HG03565 (cell line): ENCODE results near the gene MRPS30.
"Not testable (repeated sequence)": the region's sequence is repeated elsewhere in the genome, so short reads cannot be mapped to it uniquely, and the experiment has no call there.

Source experiments
- ATAC-seq: cut with Tn5 transposase; IDR thresholded peaks from one replicate; pipeline ENCODE4 v1.9.1; 2021; ENCODE audit warnings: mild to moderate bottlenecking, moderate library complexity; ENCODE audit not compliant: unreplicated experiment

Gene MRPS30

DNA sequence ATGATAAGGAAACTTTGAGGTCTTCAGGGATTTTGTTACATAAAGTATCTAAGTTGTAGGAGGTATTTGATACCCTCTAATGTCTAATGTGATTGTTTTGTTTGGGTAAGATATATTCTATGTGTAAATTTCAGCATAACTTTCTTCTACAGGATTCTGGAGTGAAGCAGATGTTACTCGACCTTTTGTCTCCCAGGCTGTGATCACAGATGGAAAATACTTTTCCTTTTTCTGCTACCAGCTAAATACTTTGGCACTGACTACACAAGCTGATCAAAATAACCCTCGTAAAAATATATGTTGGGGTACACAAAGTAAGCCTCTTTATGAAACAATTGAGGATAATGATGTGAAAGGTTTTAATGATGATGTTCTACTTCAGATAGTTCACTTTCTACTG, 6.0 kb downstream of the MRPS30 start:
- ATAC-seq = no peak

- no peak for ATAC-seq
Observed at GRCh38 chr5:44821164-44821563, 12.4 kb downstream of the MRPS30 start.

- ATAC-seq = not testable (repeated sequence)
Observed at GRCh38 chr5:44824662-44825061, 15.9 kb downstream of the MRPS30 start.

GRCh38 chr5:44827681-44828080, 18.9 kb downstream of the MRPS30 start:
- no peak for ATAC-seq

DNA sequence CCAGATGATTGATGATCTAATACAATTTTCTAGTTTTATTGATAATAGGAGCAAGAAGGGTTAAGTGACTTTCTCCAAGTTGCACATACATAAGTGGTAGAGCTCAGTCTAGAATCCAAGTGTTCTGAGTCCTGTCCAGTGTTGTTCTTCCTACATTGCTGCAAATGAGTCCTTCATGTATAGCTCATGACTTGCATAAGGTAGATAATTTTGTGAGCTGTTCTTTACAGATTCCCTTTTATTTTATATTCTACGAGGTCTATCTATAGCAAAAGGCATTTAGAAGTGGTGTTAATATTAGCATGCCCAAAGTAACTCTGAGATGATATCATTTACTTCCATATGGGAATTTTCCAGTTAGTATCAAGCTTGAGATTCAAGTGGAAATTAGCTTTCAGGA, 20.0 kb downstream of the MRPS30 start:
- ATAC-seq = no peak

GRCh38 chr5:44830951-44831350, 22.2 kb downstream of the MRPS30 start:
- no peak for ATAC-seq

DNA sequence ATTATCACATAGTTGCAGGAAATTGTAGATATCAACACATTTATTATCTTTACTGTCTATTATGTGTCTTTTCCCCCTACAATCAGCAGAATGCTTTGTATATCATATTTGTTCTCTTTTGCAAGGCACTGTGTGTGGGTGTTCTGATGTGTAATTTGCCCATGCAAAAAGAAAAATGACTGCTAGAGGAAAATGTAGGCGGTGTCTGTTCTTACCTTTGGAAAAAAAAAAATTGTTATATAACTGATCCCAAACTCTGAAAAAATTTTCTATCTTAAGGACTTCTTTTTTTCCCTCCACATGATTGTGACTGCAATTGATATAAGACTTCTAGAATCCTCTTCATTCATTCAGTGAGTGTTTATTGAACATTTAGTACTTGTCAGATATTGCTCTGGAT, 24.5 kb downstream of the MRPS30 start:
- no peak for ATAC-seq

DNA sequence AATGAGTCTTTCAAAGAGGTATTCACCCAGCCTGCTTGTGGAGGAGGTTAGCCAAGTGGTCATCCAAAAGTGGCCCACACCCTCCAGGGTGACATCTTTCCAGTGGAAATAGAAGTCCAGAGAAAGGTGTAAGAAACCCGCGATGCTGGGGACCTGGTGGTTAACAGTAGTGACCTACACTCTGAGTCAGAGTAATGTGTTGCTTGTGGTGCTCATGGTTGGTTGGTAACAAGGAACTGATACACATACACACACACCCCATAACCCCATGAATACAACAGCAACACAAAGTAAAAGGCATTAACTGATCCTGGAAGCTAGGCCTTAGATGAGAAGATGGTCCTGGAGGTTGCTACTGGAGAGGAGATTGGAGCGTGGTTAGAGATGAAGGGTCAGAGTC, 26.9 kb downstream of the MRPS30 start:
- no peak for ATAC-seq

DNA sequence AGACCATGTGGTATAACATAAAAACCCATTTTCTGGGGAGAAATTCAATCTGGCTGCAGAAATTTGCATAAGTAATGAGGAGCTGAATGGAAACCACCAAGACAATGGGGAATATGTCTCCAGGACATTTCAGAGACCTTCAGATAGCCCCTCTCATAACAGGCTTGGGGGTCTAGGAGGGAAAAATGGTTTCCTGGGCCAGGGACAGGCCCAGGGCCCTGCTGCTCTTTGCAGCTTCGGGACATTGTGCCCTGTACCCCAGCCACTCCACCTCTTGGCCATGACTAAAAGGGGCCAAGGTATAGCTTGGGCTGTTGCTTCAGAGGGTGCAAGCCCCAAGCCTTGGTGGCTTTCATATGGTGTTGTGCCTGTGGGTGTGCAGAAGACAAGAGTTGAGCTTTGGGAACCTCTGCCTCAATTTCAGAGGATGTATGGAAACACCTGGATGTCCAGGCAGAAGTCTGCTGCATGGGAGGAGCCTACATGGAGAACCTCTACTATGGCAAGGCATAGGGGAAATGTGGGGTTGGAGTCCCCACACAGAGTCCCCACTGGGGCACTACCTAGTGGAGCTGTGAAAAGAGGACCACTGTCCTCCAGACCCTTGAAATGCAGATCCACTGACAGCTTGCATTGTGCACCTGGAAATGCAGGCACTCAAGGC, 30.4 kb downstream of the MRPS30 start:
- no peak for ATAC-seq

DNA sequence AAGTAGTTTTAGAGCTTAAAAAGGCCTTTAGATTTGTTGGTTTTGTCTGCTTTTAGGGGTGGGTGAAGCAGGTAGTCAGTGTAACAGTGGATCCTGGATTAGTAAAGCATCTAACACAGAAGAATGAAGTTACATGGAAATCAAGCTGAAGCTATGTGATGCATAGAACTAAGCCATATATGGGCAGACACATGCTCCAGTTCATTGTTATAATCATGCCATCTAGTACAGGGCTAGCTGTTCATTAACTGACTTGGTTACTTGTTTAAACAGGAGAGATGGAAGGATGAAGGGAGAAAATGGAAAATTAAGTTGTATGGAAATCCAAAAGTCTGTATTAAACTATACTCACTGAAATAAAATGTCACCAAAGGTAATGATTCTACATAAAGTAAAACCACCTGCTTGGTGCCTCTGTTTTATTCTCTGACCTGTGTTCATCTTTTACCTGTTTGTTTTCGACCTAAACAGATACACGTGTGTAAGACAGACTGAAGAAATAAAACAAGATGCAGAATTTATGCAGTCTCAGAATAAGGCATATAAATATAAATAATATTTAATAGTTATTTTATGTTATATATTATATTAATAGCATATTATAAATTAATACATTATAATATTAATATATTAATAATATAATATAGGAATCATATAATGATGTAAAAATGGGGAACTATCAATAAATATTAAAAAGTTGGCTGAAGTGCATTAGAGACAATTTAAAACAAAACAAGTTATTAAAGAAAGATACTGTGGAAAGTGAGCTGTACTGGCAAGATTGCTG, 33.9 kb downstream of the MRPS30 start:
- no peak for ATAC-seq

GRCh38 chr5:44844744-44845143, 36.0 kb downstream of the MRPS30 start:
- ATAC-seq = no peak

DNA sequence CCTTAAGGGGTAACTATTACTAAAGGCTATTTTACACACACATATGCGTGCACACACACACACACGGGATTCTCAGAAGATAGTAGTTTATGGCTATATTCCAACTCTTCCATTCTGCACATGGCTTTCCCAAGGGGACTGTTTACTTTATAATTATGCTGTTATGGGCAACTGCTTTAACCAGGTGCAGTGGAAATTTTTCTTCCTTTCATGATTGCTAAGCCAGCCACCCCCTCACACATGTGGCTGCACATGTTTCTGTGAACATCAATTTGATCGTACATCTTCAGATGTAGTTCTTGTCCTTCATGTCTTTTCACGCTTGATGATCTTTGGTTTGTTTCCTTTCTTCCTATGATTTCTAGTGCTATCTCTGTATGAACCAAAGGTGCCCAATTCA, 37.0 kb downstream of the MRPS30 start:
- ATAC-seq = no peak

DNA sequence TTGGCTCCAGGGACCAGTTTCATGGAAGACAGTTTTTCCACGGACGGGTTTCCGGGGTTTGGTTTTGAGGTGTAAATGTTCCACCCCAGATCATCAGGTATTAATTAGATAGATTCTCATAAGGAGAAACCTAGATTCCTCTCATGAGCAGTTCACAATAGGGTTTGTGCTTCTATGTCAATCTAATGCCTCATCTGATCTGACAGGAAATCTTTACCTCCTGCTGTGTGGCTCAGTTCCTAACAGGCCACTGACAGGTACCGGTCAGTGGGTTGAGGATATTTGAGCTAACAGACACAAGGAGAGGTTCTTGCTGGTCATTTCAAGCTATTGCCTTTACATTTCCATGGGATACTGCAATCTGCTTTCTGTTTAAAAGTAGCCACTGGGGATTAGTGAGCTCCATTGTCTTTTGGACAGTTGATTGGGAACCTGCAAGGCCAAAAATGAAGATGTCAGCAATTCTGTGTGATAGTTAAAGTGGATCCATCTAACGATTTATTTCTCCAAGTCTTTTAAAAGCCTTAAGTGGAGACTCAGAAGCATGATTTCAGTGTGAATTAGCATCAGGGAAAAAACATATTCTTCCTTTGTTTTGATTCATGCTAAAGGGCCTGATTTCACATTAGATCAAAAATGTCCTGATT, 38.6 kb downstream of the MRPS30 start:
- no peak for ATAC-seq

DNA sequence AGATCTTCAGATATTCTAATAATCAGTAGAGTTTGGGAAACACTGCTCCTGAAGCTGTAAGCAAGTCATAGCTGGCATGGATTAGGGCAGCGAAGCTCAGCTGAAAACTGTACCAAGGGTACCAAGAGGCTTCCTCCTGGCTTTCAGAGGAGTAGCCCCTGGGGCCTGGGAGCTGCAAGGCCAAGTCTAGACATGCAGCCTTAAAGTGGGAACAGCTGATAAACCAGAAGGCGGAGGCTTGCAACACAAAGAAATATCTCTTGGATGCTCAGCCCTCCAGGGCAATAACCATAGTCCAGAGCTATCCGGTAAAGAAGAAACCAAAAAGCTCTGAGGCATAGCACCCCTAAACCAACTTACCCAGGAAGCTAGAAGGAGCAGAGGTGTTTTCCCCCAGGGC, 51.5 kb downstream of the MRPS30 start:
- no peak for ATAC-seq

GRCh38 chr5:44862808-44863207, 54.1 kb downstream of the MRPS30 start:
- ATAC-seq = peak; percentile 76
